Liver (tissue), 3 donors: ENCODE results near the gene NMNAT2.

Experiments
- JUND ChIP-seq, 2 donors: IDR thresholded peaks; 2 replicates each; pipeline ENCODE4 v1.6.1; 2016; ENCODE audit warnings: antibody characterized with exemption in 2 of 2
- YY1 ChIP-seq: IDR thresholded peaks from 2 replicates; pipeline ENCODE4 v1.6.1; 2016; ENCODE audit warnings: antibody characterized with exemption, mild to moderate bottlenecking
- TF ChIP-seq, protein P1 (sequence below): IDR thresholded peaks from 2 replicates; pipeline ENCODE4 v1.6.1; 2016; ENCODE audit warnings: antibody characterized with exemption
- TF ChIP-seq, protein P2 (sequence below): fragments of 150-350 bp; IDR thresholded peaks from 2 replicates; pipeline ENCODE4 v1.5.1; 2017; ENCODE audit warnings: improper control_type of control experiment, low read depth, low read length; ENCODE audit not compliant: missing input control
- donor health status: healthy.
- donor health status: healthy.

DNA sequence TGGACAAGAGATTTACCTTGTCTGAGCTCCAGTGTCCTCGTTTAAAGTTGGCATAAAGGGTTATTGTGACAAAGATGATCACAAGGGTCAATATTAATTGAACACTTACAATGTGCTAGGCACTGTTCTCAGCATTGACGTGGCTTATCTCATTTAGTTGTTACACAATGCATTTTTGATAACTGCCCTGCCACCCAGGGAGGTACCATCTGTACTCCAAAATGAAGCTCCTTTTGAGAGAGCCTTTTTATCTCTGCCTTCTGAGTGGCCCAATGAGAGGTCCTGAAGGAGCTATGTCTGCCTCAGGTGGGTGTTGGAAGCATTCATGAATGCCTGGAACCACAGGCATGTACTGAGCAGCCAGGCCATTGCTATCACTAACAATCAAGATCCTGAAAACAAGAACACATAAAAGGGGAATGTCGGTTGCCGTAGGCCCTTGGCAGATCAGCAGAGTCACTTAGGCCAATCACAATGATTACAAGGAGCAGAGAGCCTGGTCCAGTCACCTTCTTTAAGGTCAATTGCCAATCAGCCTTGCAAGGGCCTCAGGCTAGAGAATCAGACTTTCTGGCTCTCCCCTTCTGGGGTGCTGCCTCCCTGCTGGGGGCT is 78.5 kb downstream of the NMNAT2 start:
- TF ChIP-seq, protein P1, sequence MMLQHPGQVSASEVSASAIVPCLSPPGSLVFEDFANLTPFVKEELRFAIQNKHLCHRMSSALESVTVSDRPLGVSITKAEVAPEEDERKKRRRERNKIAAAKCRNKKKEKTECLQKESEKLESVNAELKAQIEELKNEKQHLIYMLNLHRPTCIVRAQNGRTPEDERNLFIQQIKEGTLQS: no peak
- no peak for TF ChIP-seq JUND (IDR thresholded peaks at IDR 0.05)
- TF ChIP-seq YY1: no peak
- TF ChIP-seq, protein P2, sequence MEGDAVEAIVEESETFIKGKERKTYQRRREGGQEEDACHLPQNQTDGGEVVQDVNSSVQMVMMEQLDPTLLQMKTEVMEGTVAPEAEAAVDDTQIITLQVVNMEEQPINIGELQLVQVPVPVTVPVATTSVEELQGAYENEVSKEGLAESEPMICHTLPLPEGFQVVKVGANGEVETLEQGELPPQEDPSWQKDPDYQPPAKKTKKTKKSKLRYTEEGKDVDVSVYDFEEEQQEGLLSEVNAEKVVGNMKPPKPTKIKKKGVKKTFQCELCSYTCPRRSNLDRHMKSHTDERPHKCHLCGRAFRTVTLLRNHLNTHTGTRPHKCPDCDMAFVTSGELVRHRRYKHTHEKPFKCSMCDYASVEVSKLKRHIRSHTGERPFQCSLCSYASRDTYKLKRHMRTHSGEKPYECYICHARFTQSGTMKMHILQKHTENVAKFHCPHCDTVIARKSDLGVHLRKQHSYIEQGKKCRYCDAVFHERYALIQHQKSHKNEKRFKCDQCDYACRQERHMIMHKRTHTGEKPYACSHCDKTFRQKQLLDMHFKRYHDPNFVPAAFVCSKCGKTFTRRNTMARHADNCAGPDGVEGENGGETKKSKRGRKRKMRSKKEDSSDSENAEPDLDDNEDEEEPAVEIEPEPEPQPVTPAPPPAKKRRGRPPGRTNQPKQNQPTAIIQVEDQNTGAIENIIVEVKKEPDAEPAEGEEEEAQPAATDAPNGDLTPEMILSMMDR: no peak
